Measurements from ENCODE around the gene BCO2.
A peak's percentile ranks its signal among the peaks of the same experiment; 100 is the strongest.

The BCO2 gene

DNA sequence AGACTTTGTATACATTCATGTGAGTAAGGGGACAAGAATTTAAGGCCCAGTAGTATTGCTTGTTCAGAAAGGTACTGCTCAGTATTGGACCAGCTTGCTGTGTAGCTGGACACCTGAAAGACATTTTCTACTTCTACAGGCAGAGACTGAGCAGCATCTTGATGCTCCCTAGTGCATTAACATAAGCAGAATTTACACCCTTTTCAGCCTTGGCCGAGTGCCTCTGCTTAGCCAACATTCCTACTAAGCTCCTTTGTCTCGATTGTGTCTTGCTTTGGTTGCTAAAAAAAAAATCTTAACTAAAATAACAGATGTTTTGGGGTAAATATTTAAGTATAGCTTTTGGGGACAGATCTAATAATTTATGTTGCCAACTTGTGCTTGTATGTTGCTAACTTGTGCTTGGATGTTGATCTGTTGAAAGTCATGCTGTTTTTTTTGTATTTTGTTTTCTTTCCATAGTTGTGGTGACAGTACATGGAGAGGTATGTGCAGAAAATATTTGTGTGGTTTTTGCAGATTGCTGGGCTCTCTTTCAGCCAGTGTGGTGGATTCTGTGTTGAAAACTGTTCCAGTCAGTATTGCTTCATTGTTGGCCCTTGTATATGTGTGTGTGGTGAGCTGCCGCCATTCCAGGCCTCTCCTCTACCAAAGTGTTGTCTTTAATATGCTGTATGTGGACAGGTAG, 54.6 kb downstream of the BCO2 start:
- H3K27ac ChIP-seq: peak overlapping the region in 3 of 21 experiments; percentile 10 to 30 (median 20)

DNA sequence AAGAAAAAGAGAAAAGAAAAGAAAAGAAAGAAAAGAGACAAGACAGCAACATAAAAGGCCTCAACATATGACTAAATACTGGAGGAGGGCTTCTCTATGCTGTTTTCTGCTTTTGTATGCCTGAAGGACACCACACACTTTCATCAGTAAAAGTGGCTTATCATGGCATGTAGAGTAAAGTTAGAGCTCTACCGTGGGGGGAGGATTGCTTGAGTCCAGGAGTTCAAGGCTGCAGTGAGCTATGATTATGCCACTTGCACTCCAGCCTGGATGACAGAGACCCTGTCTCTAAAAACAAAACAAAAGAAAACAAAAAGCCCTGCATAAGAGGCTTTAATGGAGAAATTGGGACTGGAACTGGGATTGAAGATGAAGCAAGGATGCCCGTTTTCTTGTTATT, 56.6 kb downstream of the BCO2 start:
- Histone ChIP-seq H3K27ac (no peak overlapping the region), H3K4me3 (no peak overlapping the region)

More for the DNA sequence above, 54.6 kb downstream of the BCO2 start:
- H3K4me3 ChIP-seq: no peak overlapping the region

DNA sequence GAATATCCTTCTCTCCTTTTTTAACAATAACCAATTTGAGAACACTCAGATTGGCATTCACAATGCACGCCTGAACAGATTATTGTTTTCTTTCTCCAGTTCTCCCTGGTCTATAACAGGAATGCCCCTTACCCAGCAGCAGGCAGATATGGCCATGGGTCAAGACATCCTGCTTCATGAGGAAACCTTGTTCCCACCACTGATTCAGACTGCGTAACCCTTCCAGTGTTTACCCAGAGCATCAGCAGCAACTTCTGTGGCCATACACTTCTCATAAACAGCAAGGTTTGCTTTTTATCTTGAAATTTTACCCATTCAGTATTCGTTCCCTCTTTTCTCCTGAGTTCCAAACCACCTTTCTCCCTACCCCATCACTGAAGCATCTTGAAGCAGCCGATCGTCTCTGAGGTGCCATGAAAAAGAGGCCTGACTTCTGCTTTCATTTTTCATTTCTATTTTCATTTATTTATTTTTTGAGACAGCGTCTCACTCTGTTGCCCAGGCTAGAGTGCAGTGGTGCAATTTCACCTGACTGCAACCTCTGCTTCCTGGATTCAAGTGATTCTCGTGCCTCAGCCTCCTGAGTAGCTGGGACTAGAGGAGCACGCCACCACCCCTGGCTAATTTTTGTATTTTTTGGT, 60.6 kb downstream of the BCO2 start:
- no peak overlapping the region for H3K27ac ChIP-seq

DNA sequence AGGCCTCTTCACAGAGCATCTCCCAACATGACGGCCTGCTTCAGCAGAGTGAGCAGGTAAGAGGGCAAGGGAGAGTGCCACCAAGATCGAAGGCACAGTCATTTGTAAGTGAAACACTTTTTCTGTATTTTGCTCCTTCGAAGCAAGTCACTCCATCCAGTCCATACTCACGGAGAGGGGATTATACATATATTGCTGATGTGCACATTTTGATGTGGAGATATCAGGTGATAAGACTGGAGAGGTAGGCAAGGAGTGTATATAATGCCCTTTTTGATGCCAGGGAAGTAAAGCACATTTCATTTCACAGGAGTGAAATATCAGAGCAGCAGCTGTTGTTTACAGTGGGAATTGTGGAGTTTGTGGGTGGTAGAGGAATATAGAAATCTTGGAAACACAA, 62.1 kb downstream of the BCO2 start:
- Histone ChIP-seq H3K4me3 (no peak overlapping the region), H3K27ac (no peak overlapping the region)

More for the DNA sequence above, 60.6 kb downstream of the BCO2 start:
- no peak overlapping the region for H3K4me3 ChIP-seq

DNA sequence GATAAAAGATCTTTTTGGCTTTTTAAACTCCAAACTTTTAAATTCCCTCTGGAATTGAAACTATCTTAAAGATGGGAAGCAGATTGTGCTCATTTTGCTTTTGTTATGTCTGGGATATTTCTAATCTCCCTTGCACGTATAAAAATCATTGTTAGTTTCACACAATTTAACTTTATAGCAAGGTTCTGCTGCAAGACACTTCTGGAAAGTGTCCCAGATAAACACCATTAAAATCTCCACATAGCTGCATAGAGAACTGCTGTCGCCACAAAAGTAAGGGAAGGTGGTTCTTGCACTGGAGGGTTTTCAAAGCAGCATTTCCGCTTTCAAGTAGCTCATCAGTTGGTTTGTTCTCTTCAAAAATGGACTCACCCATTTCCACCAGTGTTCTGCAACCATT, 62.7 kb downstream of the BCO2 start:
- Histone ChIP-seq H3K27ac (no peak overlapping the region), H3K4me3 (no peak overlapping the region)

DNA sequence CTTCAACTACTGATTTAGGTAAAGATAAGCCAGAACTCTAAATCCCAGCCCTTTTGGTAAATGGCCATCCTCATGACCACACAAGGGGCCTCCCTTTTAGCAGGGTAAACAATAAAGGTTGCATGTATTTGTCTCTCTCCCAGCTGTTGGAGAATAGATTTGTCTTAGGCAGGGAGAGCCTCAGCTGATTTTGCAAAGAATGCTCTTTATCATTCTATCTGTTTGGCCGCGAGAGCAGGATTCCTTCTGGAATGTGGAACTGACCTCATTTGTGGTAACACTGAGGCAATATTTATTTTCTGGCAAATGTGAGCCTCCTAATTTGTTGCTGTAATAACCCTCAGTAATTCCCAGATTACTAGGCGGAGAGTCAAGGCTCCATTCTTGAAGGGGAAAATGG, 66.2 kb downstream of the BCO2 start:
- H3K4me3 ChIP-seq: no peak overlapping the region
- no peak overlapping the region for H3K27ac ChIP-seq

DNA sequence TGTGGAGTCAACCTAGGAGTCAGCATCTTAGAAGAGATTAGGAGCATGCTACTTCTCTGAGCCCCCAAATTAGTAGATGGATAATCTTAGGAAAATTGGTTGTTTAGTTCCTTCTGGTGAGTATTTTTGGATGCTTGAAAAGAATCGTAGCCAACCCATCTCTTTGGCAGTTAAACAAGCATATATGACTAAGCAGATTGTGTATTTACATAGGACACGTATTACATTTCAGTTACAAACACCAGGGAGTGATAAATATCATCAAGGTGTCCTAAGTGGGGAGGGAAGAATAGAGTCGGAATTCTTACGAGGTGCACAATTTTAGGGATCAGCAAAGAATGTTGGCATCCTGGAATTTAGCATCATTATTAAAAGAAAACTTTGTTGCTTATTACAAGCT, 71.9 kb downstream of the BCO2 start:
- Histone ChIP-seq H3K27ac (no peak overlapping the region), H3K4me3 (no peak overlapping the region)

DNA sequence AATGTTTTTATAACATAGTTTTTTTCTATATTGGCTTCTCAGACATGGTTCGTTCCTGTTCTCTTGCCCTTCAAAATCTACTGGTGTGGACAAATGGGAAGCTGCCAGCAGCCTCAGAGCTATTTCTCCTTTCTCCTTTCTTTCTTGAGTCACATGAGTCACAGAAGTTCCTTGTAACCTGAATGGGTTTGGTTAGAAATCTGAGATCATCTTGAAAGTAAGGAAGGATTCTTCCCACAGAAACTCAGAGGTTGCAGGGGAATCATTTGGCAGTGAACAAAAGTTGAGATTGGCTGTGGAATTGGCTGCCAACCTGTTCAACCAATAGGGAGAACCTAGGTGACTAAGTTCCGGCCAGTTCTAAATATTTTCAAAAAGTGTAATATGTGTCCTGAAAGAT, 72.9 kb downstream of the BCO2 start:
- Histone ChIP-seq H3K27ac (no peak overlapping the region), H3K4me3 (no peak overlapping the region)

DNA sequence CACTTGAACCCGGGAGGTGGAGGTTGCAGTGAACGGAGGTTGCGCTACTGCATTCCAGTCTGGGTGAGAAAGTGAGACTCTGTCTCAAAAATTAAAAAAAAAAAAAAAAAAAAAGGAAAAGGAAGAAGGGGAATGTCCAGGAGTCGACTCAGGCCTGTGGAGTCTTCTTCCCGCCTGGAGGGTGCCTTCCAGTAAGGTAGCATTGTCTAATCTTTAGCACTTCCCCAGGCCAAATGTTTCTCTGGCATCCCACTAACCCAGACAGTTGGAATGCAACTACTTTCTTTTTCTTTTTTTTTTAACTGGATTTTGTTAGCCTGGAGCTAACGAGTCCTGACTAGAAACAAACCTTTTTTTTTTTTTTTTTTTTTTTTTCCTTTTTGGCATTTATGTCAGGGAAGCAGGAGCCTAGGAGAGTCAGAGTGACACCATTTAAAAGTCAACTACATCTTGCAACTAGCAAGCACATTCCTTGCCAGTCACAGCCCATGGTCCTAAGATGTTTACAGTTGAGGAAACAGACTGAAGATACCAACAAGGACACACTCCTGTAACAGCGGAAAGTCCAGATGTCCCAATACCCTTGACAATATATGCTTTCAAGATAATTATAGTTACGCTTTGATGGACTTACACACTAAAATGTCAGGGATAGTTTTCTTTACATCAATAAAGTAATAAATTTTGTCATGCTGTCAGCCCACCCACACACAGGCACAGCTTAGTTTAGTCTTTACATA, 74.7 kb downstream of the BCO2 start:
- Histone ChIP-seq H3K4me3 (no peak overlapping the region), H3K27ac (peak overlapping the region in 1 of 21 experiments; percentile 11)

DNA sequence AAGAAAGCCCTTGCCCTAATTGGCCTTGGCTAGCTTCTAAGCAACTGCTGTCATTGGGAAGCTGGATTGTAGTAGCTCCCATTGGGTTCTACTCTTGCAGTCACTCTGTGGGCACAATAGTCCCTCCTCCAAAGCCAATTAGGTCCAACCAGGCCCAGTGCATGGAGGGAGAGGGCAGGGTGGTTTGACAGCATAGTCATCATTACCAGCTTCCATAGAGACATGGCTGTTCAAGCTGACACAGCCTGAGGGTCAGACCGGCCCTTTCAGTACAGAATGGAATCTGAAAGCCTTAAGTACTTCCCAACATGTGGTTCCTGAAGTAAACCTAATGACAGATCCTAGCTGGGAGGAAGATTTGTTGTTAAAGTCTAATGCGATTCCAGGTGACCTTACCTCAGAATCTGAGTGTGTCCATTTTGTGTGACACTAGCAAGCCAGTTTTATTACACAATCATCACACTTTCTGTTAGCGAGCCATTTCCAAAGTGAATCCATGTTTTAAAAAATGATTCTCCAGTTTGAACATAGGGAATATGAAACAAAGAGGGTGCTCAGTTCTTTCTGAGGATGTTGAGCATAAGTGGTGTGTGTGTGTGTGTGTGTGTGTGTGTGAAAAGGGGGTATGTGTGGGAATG, 78.4 kb downstream of the BCO2 start:
- Histone ChIP-seq H3K27ac (no peak overlapping the region), H3K4me3 (no peak overlapping the region)

DNA sequence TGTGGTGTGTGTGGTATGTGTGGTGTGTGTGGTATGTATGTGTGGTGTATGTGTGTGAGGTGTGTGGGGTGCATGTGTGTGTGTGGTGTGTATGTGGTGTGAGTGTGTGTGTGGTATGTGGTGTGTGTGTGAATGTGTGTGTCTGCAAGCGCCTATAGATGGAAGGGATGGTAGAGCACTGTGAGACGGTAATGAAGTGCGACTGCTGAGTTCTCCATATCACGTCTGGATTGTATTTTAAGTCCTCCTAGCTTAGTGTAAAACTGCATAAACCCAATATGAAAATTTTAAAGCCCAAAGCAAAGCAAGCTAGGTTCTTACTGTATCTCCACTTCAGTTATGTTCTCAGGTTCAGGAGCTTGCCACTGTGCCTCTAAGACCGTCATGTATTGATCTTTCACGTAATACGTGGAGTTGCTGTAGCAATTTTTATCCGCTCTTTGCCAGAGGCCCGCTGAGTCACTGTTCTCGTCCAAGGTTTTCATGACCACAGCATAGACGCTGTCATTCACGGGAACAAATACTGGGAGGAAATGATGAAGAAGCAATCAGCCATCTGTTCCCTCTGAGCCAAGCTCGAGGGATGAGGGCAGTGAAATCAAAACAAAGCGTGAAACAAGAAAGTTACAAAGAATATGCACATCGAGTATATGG, 79.9 kb downstream of the BCO2 start:
- no peak overlapping the region for H3K4me3 ChIP-seq
- H3K27ac ChIP-seq: no peak overlapping the region

DNA sequence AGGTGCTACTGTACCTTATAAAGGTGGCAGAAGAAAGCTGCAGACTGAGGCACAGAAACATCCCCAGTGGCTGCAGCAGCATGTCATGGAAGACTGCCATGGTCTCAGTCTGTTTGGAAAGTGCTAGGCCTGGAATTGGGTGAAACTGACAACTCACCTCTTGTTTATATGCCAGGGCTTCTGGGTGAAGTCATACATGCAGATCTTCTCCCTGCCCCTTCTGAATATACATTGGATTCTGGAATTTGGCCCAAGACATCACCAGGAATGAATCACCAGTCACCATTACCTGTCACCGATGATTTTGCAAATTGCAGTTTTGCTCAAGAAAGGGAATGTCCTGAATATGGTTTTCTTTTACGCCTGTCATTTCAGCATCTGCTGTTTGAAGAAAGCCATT, 85.2 kb downstream of the BCO2 start, which contains the start of gene PLET1:
Gene PLET1 (minus strand): TSS at position 371 of the 400 bp plus-strand sequence. CDS start 271 bp downstream, at position 100.
- no peak within 1 kb of the TSS for H3K4me3 ChIP-seq
- H3K27ac ChIP-seq: no peak within 1 kb of the TSS

DNA sequence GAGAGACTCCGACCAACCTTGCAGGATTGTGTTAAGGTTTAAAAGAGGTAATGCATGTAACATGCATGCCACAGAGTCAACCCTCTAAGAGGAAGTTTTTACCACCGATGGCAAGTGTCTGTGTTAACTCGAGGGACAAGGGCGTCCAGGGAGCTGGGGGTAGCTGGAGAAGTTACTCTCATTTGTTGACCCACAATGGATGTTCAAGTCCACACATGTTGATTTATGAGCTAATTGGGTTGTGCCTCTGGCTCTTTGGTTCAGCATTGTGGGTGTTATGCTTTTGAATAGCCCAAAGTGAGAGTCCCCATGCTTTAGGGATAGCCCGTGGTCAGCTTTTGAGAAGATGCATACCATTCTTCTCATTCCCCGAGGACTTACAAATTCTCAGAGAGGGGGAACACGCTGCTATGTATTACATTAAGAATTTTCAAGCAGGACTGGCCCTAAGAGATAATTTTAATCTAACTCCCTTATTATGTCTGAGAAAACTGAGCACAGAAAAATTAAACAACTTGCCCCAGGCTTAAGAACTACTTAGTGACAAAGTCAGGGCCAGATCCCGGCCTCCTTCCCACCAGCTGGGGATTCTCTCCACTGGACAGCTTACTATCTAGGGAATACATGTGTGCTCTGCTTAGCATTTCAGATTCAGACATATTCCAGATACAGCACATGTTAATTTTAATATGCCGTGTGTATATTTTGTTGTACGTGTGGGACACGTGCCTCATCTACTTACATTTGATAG, 90.5 kb downstream of the BCO2 start:
- Histone ChIP-seq H3K4me3 (no peak overlapping the region), H3K27ac (no peak overlapping the region)

DNA sequence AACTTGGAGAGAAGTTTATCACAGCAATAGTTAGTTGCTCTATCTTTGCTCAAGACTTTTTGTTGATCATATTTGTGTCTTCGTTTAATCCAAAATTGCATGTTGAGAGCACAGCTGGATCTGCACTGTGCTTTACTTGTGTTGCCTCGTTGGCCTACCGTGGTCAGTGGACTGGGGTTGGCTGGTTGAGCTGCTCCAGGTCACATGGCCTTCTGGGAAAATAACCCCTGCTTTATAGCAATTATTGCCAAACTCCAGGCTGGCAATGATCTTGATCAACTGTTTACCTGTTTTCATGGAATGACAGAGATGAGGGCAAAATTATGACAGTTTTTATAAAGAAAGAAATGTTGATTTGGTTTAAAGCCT, 91.1 kb downstream of the BCO2 start:
- Histone ChIP-seq H3K27ac (no peak overlapping the region), H3K4me3 (no peak overlapping the region)

DNA sequence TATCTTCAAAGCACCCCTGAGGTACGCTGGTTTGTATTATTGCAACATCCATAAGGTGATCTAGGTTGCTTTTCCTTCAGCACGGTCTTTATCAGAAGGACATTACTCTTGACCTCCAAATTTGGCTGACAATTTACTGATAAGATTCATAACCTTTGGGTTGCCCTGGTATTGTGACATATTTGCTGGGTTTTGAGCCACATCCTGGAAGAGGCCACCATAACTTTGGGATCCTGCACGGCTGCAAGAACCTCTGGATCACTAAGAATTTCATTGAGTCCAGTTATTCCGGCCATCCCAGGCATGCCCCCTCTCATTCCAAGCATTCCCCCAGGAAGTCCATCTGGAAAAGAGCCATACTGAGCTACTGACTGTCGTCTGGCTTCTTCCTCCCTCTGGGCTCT, 91.9 kb downstream of the BCO2 start:
- no peak overlapping the region for H3K4me3 ChIP-seq
- no peak overlapping the region for H3K27ac ChIP-seq

DNA sequence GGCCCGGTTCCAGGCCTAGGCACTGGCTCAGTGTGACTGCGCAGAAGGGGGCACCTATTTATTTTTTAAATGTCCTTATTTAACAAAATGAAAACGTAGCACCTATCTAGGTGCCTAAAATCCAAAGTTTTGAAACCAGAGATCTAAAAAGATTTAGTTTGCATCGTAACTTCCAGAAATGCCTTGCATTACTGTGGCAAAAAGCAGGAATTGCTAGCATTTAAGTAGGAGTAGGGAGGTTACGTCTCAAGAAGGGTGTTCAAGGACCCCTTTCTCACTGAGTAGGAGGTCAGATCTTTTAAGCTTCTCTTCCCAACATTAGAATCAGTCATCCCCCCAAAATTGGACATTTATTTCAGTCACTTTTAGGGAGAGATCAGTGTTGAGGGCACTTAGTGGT, 93.1 kb downstream of the BCO2 start:
- Histone ChIP-seq H3K27ac (no peak overlapping the region), H3K4me3 (no peak overlapping the region)

All from skin epidermis (tissue), 12 donors.